IMR-90 (cell line): ENCODE data around the gene RNH1. TPM values are rescaled to one million over a fixed set of nuclear protein-coding genes. Genes with fewer than 3 reads are reported as not detected.

Experiments
- ATAC-seq: fragments of 200-7000 bp; cut with Tn5 transposase; 2 replicates; pipeline ENCODE4 v1.9.1; 2020; ENCODE audit warnings: low read depth, mild to moderate bottlenecking, moderate library complexity
- BruUV-seq: library from RNA; stranded (reverse); fragments of 400-500 nt; replicated peaks from 2 replicates; lab custom pipeline; 2021; lab: Mats Ljungman, UMichigan
- CTCF ChIA-PET: fragments of 300-600 bp; formaldehyde crosslinking; extraction: SDS; loops from one replicate; lab custom pipeline; 2021; ENCODE audit warnings: antibody characterized with exemption; lab: Yijun Ruan, JAX
- POLR2A ChIA-PET: fragments of 300-600 bp; sonication (Branson Sonifier 250); formaldehyde crosslinking; loops from one replicate; lab custom pipeline; 2022; ENCODE audit warnings: antibody characterized with exemption; ENCODE audit not compliant: unreplicated experiment; lab: Charles Lee
- DNase-seq: peaks from one replicate; pipeline ENCODE4 v3.0.0; 2013
- H2AFZ ChIP-seq: replicated peaks from 2 replicates; pipeline ENCODE3; 2013; ENCODE audit warnings: low read length, mild to moderate bottlenecking; ENCODE audit not compliant: poor library complexity
- H2AK5ac ChIP-seq: 2 replicates; pipeline ENCODE4 v1.6.1; 2013; ENCODE audit warnings: low read depth, low read length, inconsistent platforms
- H2AK9ac ChIP-seq: replicated peaks from 2 replicates; pipeline ENCODE3; 2013; ENCODE audit warnings: mild to moderate bottlenecking, low read depth, low read length, moderate library complexity; ENCODE audit not compliant: poor library complexity
- H2BK120ac ChIP-seq: 2 replicates; pipeline ENCODE4 v1.6.1; 2013; ENCODE audit warnings: low read depth, low read length, inconsistent platforms
- H2BK15ac ChIP-seq: 3 replicates; pipeline ENCODE4 v1.6.1; 2013; ENCODE audit warnings: low read depth, low read length, inconsistent platforms
- H2BK20ac ChIP-seq: 2 replicates; pipeline ENCODE4 v1.6.1; 2013; ENCODE audit warnings: low read depth, mild to moderate bottlenecking, inconsistent platforms, low read length, moderate library complexity
- H2BK5ac ChIP-seq: 2 replicates; pipeline ENCODE4 v1.6.1; 2013; ENCODE audit warnings: mild to moderate bottlenecking, low read depth, low read length, inconsistent platforms; ENCODE audit not compliant: poor library complexity, severe bottlenecking
- H3K14ac ChIP-seq: replicated peaks from 2 replicates; pipeline ENCODE4 v1.6.1; 2013; ENCODE audit warnings: low read depth, low read length, inconsistent platforms
- H3K18ac ChIP-seq: 2 replicates; pipeline ENCODE4 v1.6.1; 2013; ENCODE audit warnings: low read depth, low read length, control low read depth
- H3K23ac ChIP-seq: 2 replicates; pipeline ENCODE4 v1.6.1; 2013; ENCODE audit warnings: low read depth, low read length, inconsistent platforms
- H3K27ac ChIP-seq: 2 replicates; pipeline ENCODE4 v1.5.1; 2013; ENCODE audit warnings: mild to moderate bottlenecking, control low read depth, low read length; ENCODE audit not compliant: insufficient read depth
- H3K27me3 ChIP-seq: 2 replicates; pipeline ENCODE4 v1.6.1; 2013; ENCODE audit warnings: low read length; ENCODE audit not compliant: control insufficient read depth, insufficient read depth
- H3K36me3 ChIP-seq: 2 replicates; pipeline ENCODE4 v1.6.1; 2013; ENCODE audit warnings: low read length, mixed read lengths; ENCODE audit not compliant: control insufficient read depth, insufficient read depth
- H3K4ac ChIP-seq: 2 replicates; pipeline ENCODE4 v1.6.1; 2013; ENCODE audit warnings: low read depth, low read length, inconsistent platforms
- H3K4me1 ChIP-seq: 2 replicates; pipeline ENCODE4 v1.6.1; 2013; ENCODE audit warnings: low read length, mixed read lengths; ENCODE audit not compliant: control insufficient read depth, insufficient read depth
- H3K4me2 ChIP-seq: 2 replicates; pipeline ENCODE4 v1.6.1; 2013; ENCODE audit warnings: low read depth, mild to moderate bottlenecking, control low read depth, low read length, moderate library complexity
- H3K4me3 ChIP-seq: 2 replicates; pipeline ENCODE4 v1.5.1; 2013; ENCODE audit warnings: low read depth, mild to moderate bottlenecking, control low read depth, low read length, moderate library complexity; ENCODE audit not compliant: insufficient read depth
- H3K56ac ChIP-seq: 2 replicates; pipeline ENCODE4 v1.6.1; 2013; ENCODE audit warnings: low read length, inconsistent platforms; ENCODE audit not compliant: insufficient read depth; ENCODE audit errors: extremely low read depth
- H3K79me1 ChIP-seq, 2 experiments: 2 replicates each; pipeline ENCODE4 v1.6.1; 2013; ENCODE audit warnings: low read length in 2 of 2, inconsistent platforms in 1 of 2, low read depth in 1 of 2
- H3K9ac ChIP-seq: 2 replicates; pipeline ENCODE4 v1.6.1; 2013; ENCODE audit warnings: low read depth, low read length, control low read depth
- H3K9me1 ChIP-seq: 2 replicates; pipeline ENCODE4 v1.6.1; 2013; ENCODE audit warnings: low read length, inconsistent platforms; ENCODE audit not compliant: insufficient read depth
- H3K9me3 ChIP-seq: 2 replicates; pipeline ENCODE4 v1.6.1; 2013; ENCODE audit warnings: low read length; ENCODE audit not compliant: control insufficient read depth, insufficient read depth
- H4K20me1 ChIP-seq: 2 replicates; pipeline ENCODE4 v1.6.1; 2013; ENCODE audit warnings: low read length, inconsistent platforms; ENCODE audit not compliant: insufficient read depth
- H4K5ac ChIP-seq: 2 replicates; pipeline ENCODE4 v1.6.1; 2013; ENCODE audit warnings: mild to moderate bottlenecking, low read depth, low read length, control low read depth
- H4K8ac ChIP-seq, 2 experiments: 2 replicates each; pipeline ENCODE4 v1.6.1; 2013; ENCODE audit warnings: low read depth in 2 of 2, low read length in 2 of 2, control low read depth in 1 of 2, inconsistent platforms in 1 of 2
- H4K91ac ChIP-seq: 2 replicates; pipeline ENCODE4 v1.6.1; 2013; ENCODE audit warnings: low read depth, low read length, inconsistent platforms; ENCODE audit not compliant: insufficient read depth
- BHLHE40 ChIP-seq: fragments of 150-350 bp; IDR thresholded peaks from 2 replicates; pipeline ENCODE4 v1.6.1; 2016; ENCODE audit warnings: mild to moderate bottlenecking, low read depth, low read length
- CEBPB ChIP-seq: IDR thresholded peaks from 2 replicates; pipeline ENCODE4 v1.6.1; 2012; ENCODE audit warnings: low read depth, low read length, improper control_type of control experiment
- CHD1 ChIP-seq: IDR thresholded peaks from 2 replicates; pipeline ENCODE4 v1.6.1; 2012; ENCODE audit warnings: low read depth, low read length, improper control_type of control experiment
- CTCF ChIP-seq: conservative IDR thresholded peaks from 2 replicates; pipeline ENCODE4 v1.5.1; 2012; ENCODE audit warnings: mild to moderate bottlenecking, low read depth, low read length, improper control_type of control experiment
- ELK1 ChIP-seq: fragments of 150-350 bp; IDR thresholded peaks from 2 replicates; pipeline ENCODE4 v1.6.1; 2016; ENCODE audit warnings: low read depth, mild to moderate bottlenecking, low read length, moderate library complexity, borderline replicate concordance
- FOS ChIP-seq: fragments of 150-350 bp; IDR thresholded peaks from 2 replicates; pipeline ENCODE4 v1.6.1; 2016; ENCODE audit warnings: low read depth, low read length
- MAFK ChIP-seq: IDR thresholded peaks from 2 replicates; pipeline ENCODE4 v1.6.1; 2012; ENCODE audit warnings: low read depth, low read length, improper control_type of control experiment
- MAZ ChIP-seq: IDR thresholded peaks from 2 replicates; pipeline ENCODE4 v1.6.1; 2012; ENCODE audit warnings: low read depth, mild to moderate bottlenecking, low read length, improper control_type of control experiment, moderate library complexity, borderline replicate concordance
- NFE2L2 ChIP-seq: fragments of 150-350 bp; IDR thresholded peaks from 2 replicates; pipeline ENCODE4 v1.6.1; 2016; ENCODE audit warnings: low read depth, mild to moderate bottlenecking, low read length
- POLR2A ChIP-seq: IDR thresholded peaks from 2 replicates; pipeline ENCODE4 v1.6.1; 2012; ENCODE audit warnings: mild to moderate bottlenecking, low read depth, low read length
- RAD21 ChIP-seq: IDR thresholded peaks from 2 replicates; pipeline ENCODE4 v1.6.1; 2012; ENCODE audit warnings: low read length, improper control_type of control experiment
- SMC3 ChIP-seq: fragments of 150-350 bp; IDR thresholded peaks from 2 replicates; pipeline ENCODE4 v1.6.1; 2016; ENCODE audit warnings: low read depth, mild to moderate bottlenecking, antibody characterized with exemption, low read length, moderate library complexity
- USF2 ChIP-seq: fragments of 150-350 bp; IDR thresholded peaks from 2 replicates; pipeline ENCODE4 v1.6.1; 2017; ENCODE audit warnings: mild to moderate bottlenecking, antibody characterized with exemption, low read length, low read depth
- WGBS, 2 experiments: methylation state at CpG; one replicate each; pipeline versions ENCODE4 v1.1.5 to v1.1.7; 2013; ENCODE audit warnings: missing lambda C conversion rate in 2 of 2; ENCODE audit not compliant: insufficient read length in 1 of 2; ENCODE audit errors: extremely low coverage in 2 of 2; 5-methylcytosine and 5-hydroxymethylcytosine counted together
- dilution Hi-C: fragments of 300-500 bp; cut with HindIII; formaldehyde crosslinking; loops from one replicate; pipeline ENCODE4 v1.14.3; 2018; ENCODE audit warnings: low sequenced_read_pairs; ENCODE audit not compliant: unreplicated experiment
- in situ Hi-C: fragments of 300-500 bp; cut with MboI; formaldehyde crosslinking; loops from 3 replicates; pipeline ENCODE4 v1.14.3; 2019; ENCODE audit warnings: low sequenced_read_pairs, inconsistent platforms, mixed read lengths
- intact Hi-C: fragments of 100-400 bp; cut with micrococcal nuclease; formaldehyde crosslinking; loops from 2 replicates; pipeline ENCODE4 v1.10.0; 2022
- polyA plus RNA-seq, 3 experiments: library from polyadenylated mRNA; depleted of rRNA; stranded (reverse); fragments of >200 nt; gene quantifications; 2 replicates each; pipeline ENCODE4 v1.2.3, GENCODE V29; 2012; ENCODE audit warnings: low replicate concordance in 1 of 3
- total RNA-seq: library from RNA; depleted of rRNA; stranded (reverse); fragments of >200 nt; gene quantifications from 2 replicates; pipeline ENCODE4 v1.2.3, GENCODE V29; 2012

Gene RNH1
- total and polyA plus RNA-seq, 2 of the 4 experiments (the other 2 are of a cell fraction), result 138 to 247 TPM

- dilution Hi-C loops (no loop called here), in situ Hi-C loops (no loop called here), intact Hi-C loops (no loop called here)
- Histone ChIP-seq H2BK20ac (no peak overlapping the region), H2BK120ac (no peak overlapping the region), H3K23ac (no peak overlapping the region), H3K4me1 (no peaks in the 10 kb centered on the region), H3K4me2 (no peak overlapping the region), H3K36me3 (peaks cover 5% of the 10 kb centered on the region), H4K5ac (no peak overlapping the region), H2AFZ (no peak overlapping the region), H2AK5ac (no peak overlapping the region), H2BK15ac (no peak overlapping the region), H3K4ac (no peak overlapping the region), H3K14ac (no peak overlapping the region), H3K56ac (no peak overlapping the region), H3K79me1 (peaks cover 18 to 47% of the 10 kb centered on the region in 2 experiments), H3K9me3 (no peaks in the 10 kb centered on the region), H3K27me3 (no peaks in the 10 kb centered on the region), H4K91ac (no peak overlapping the region), H2AK9ac (no peak overlapping the region), H4K8ac (no peak overlapping the region), H3K18ac (no peak overlapping the region), H3K9me1 (peaks cover 6% of the 10 kb centered on the region), H2BK5ac (no peak overlapping the region), H3K9ac (no peak overlapping the region), H3K27ac (no peak overlapping the region), H4K20me1 (peaks cover 8% of the 10 kb centered on the region), H3K4me3 (no peak overlapping the region)
- ATAC-seq (no peak), DNase-seq (no peak)
- TF ChIP-seq RAD21, result no peak
- no peak for TF ChIP-seq NFE2L2
- no peak for TF ChIP-seq POLR2A
- no peak for TF ChIP-seq MAFK
- TF ChIP-seq MAZ, result no peak
- no peak for TF ChIP-seq SMC3
- no peak for TF ChIP-seq BHLHE40
- no peak for TF ChIP-seq USF2
- TF ChIP-seq CTCF, result no peak
- TF ChIP-seq FOS, result no peak
- TF ChIP-seq CEBPB, result no peak
- no peak for TF ChIP-seq CHD1
- TF ChIP-seq ELK1, result no peak
- no TSS peak for BruUV-seq
- WGBS, 2 experiments, result 97% methylated on average over 15 of the region's 15 CpGs; no CpG with 5 or more reads in 1 of the 2 experiments
- CTCF ChIA-PET, result no interaction called here
- POLR2A ChIA-PET, result no interaction called here
Observed at GRCh38 chr11:476416-476815, 30.6 kb downstream of the RNH1 start.
